Measurements from ENCODE around the gene METTL25B. TPM values are rescaled to one million over a fixed set of nuclear protein-coding genes. Genes with fewer than 3 reads are reported as not detected.

Gene METTL25B
- total and polyA plus RNA-seq, 7 experiments from 2014 or later: 4.4 to 29.8 (median 29.0) TPM

GRCh38 chr1:156721131-156721530 lies 7.1 kb upstream of the METTL25B start:
- no peak for DNase-seq
- Histone ChIP-seq H3K4me3 (ENCODE audit: low read length) (no peak overlapping the region), H3K4me1 (ENCODE audit: control insufficient read depth in 2 of 2, insufficient read depth in 2 of 2, low read length in 2 of 2) (peaks cover 17 to 19% of the 10 kb centered on the region in 2 donors), H3K36me3 (ENCODE audit: control insufficient read depth in 2 of 3, insufficient read depth in 3 of 3, low read length in 3 of 3) (peaks cover 16 to 50% (median 18%) of the 10 kb centered on the region in 3 experiments), H3K27me3 (ENCODE audit: control insufficient read depth in 2 of 2, insufficient read depth in 2 of 2, low read length in 2 of 2) (no peaks in the 10 kb centered on the region), H3K27ac (ENCODE audit: low read depth, low read length) (no peak overlapping the region), H3K9me3 (ENCODE audit: control insufficient read depth in 2 of 3, low read length in 3 of 3) (no peaks in the 10 kb centered on the region)
- Mint-ChIP-seq H3K36me3 (peaks cover 10 to 32% (median 15%) of the 10 kb centered on the region in 5 donors), H3K4me3 (peak overlapping the region in 1 of 10 donors; percentile 9), H3K9me3 (no peaks in the 10 kb centered on the region), H3K4me1 (peaks cover 9 to 26% (median 14%) of the 10 kb centered on the region in 7 donors), H3K27ac (peak overlapping the region in 1 of 9 donors; percentile 46), H3K27me3 (no peaks in the 10 kb centered on the region)
- intact Hi-C loops (cut with micrococcal nuclease): loop anchor here in 1 of 2 donors (10.0 kb wide), 2 partner anchors 216 to 386 kb away; partner anchors contain the start of genes CCT3, MEF2D and TSACC
- CTCF ChIA-PET: interaction anchor here (1.0 to 3.4 kb wide), 2 partner anchors 31 to 62 kb away, joined by 3 to 29 read pairs; no protein-coding TSS in a partner anchor
- no peak for ATAC-seq
- POLR2A ChIA-PET: no interaction called here

- intact Hi-C loops (cut with micrococcal nuclease): loop anchor here in 1 of 2 donors (10.0 kb wide), 2 partner anchors 217 to 387 kb away; partner anchors contain the start of genes CCT3, MEF2D and TSACC
- POLR2A ChIA-PET: no interaction called here
- no peaks in the 10 kb centered on the region for H3K27me3 Mint-ChIP-seq
- H3K9me3 Mint-ChIP-seq: no peaks in the 10 kb centered on the region
- Histone ChIP-seq H3K4me1 (ENCODE audit: control insufficient read depth in 2 of 2, insufficient read depth in 2 of 2, low read length in 2 of 2) (peaks cover 21 to 23% of the 10 kb centered on the region in 2 donors), H3K9me3 (ENCODE audit: control insufficient read depth in 2 of 3, low read length in 3 of 3) (no peaks in the 10 kb centered on the region), H3K4me3 (ENCODE audit: low read length) (no peak overlapping the region), H3K27ac (ENCODE audit: low read depth, low read length) (no peak overlapping the region), H3K36me3 (ENCODE audit: control insufficient read depth in 2 of 3, insufficient read depth in 3 of 3, low read length in 3 of 3) (peaks cover 16 to 50% (median 18%) of the 10 kb centered on the region in 3 experiments), H3K27me3 (ENCODE audit: control insufficient read depth in 2 of 2, insufficient read depth in 2 of 2, low read length in 2 of 2) (no peaks in the 10 kb centered on the region)
- DNase-seq (no peak), ATAC-seq (no peak)
- peaks cover 9 to 26% (median 14%) of the 10 kb centered on the region in 7 donors for H3K4me1 Mint-ChIP-seq
- H3K27ac Mint-ChIP-seq: peak overlapping the region in 1 of 9 donors; percentile 46
- CTCF ChIA-PET: interaction anchor here (1.0 to 3.4 kb wide), 2 partner anchors 32 to 63 kb away, joined by 3 to 29 read pairs; no protein-coding TSS in a partner anchor
- H3K4me3 Mint-ChIP-seq: peak overlapping the region in 1 of 10 donors; percentile 9
- H3K36me3 Mint-ChIP-seq: peaks cover 10 to 32% (median 15%) of the 10 kb centered on the region in 5 donors
Observed at GRCh38 chr1:156721535-156721934, 6.7 kb upstream of the METTL25B start.

- no peaks in the 10 kb centered on the region for H3K9me3 Mint-ChIP-seq
- no peak overlapping the region for H3K4me3 Mint-ChIP-seq
- ChIA-PET POLR2A (interaction anchor here (0.8 to 6.0 kb wide), 9 partner anchors 15 to 43 kb away, joined by 3 to 77 read pairs (median 21); partner anchors contain the start of genes HDGF, MRPL24 and PRCC), CTCF (interaction anchor here (0.8 to 6.9 kb wide), 38 partner anchors 10 to 244 kb away, joined by 3 to 234 read pairs (median 4); partner anchors contain the start of genes CRABP2, HDGF, INSRR and MRPL24)
- ATAC-seq (peak; percentile 47), DNase-seq (peak; percentile 65 to 84 (median 74))
- intact Hi-C loops (cut with micrococcal nuclease): loop anchor here (1.0 to 10.0 kb wide), 12 partner anchors 19 to 391 kb away; partner anchors contain the start of genes NTRK1 (in 2 of the 2), CCT3 (in 1 of the 2), MEF2D (in 1 of the 2) and TSACC (in 1 of the 2)
- no peaks in the 10 kb centered on the region for H3K9me3 ChIP-seq (ENCODE audit: control insufficient read depth in 2 of 3, low read length in 3 of 3)
- no peaks in the 10 kb centered on the region for H3K27me3 ChIP-seq (ENCODE audit: control insufficient read depth in 2 of 2, insufficient read depth in 2 of 2, low read length in 2 of 2)
- H3K4me1 Mint-ChIP-seq: peaks cover 18 to 43% (median 24%) of the 10 kb centered on the region in 7 donors
- H3K4me3 ChIP-seq (ENCODE audit: low read length): peak overlapping the region; percentile 97
- no peaks in the 10 kb centered on the region for H3K27me3 Mint-ChIP-seq
- H3K36me3 ChIP-seq (ENCODE audit: control insufficient read depth in 2 of 3, insufficient read depth in 3 of 3, low read length in 3 of 3): peaks cover 16 to 45% (median 18%) of the 10 kb centered on the region in 3 experiments
- H3K4me1 ChIP-seq (ENCODE audit: control insufficient read depth in 2 of 2, insufficient read depth in 2 of 2, low read length in 2 of 2): peaks cover 38 to 40% of the 10 kb centered on the region in 2 donors
- H3K27ac Mint-ChIP-seq: no peak overlapping the region
- H3K27ac ChIP-seq (ENCODE audit: low read depth, low read length): peak overlapping the region; percentile 95
- H3K36me3 Mint-ChIP-seq: peaks cover 10 to 26% (median 15%) of the 10 kb centered on the region in 5 donors
Observed at GRCh38 chr1:156725683-156726280, 2.5 kb upstream of the METTL25B start.

GRCh38 chr1:156726549-156727226 lies 1.6 kb upstream of the METTL25B start:
- Mint-ChIP-seq H3K27ac (peak overlapping the region in 1 of 9 donors; percentile 98), H3K36me3 (peaks cover 10 to 22% (median 15%) of the 10 kb centered on the region in 5 donors), H3K9me3 (no peaks in the 10 kb centered on the region), H3K4me1 (peaks cover 20 to 44% (median 27%) of the 10 kb centered on the region in 7 donors), H3K27me3 (no peaks in the 10 kb centered on the region), H3K4me3 (no peak overlapping the region)
- H3K27ac ChIP-seq (ENCODE audit: low read depth, low read length): peak overlapping the region; percentile 95
- H3K36me3 ChIP-seq (ENCODE audit: control insufficient read depth in 2 of 3, insufficient read depth in 3 of 3, low read length in 3 of 3): peaks cover 13 to 36% (median 16%) of the 10 kb centered on the region in 3 experiments
- no peaks in the 10 kb centered on the region for H3K27me3 ChIP-seq (ENCODE audit: control insufficient read depth in 2 of 2, insufficient read depth in 2 of 2, low read length in 2 of 2)
- peaks cover 38 to 40% of the 10 kb centered on the region in 2 donors for H3K4me1 ChIP-seq (ENCODE audit: control insufficient read depth in 2 of 2, insufficient read depth in 2 of 2, low read length in 2 of 2)
- no peak for ATAC-seq
- peak in 6 of 9 donors; percentile 34 to 55 (median 46) for DNase-seq
- intact Hi-C loops (cut with micrococcal nuclease): loop anchor here (1.0 to 10.0 kb wide), 10 partner anchors 20 to 392 kb away; partner anchors contain the start of genes NTRK1 (in 2 of the 2), CCT3 (in 1 of the 2), MEF2D (in 1 of the 2) and TSACC (in 1 of the 2)
- ChIA-PET POLR2A (interaction anchor here (0.8 to 6.0 kb wide), 13 partner anchors 14 to 131 kb away, joined by 3 to 77 read pairs (median 8); partner anchors contain the start of genes HDGF, MRPL24 and PRCC), CTCF (interaction anchor here (0.7 to 6.9 kb wide), 37 partner anchors 10 to 243 kb away, joined by 3 to 234 read pairs (median 4); partner anchors contain the start of genes CRABP2, HDGF, INSRR and MRPL24)
- peak overlapping the region; percentile 97 for H3K4me3 ChIP-seq (ENCODE audit: low read length)
- H3K9me3 ChIP-seq (ENCODE audit: control insufficient read depth in 2 of 3, low read length in 3 of 3): no peaks in the 10 kb centered on the region

DNA sequence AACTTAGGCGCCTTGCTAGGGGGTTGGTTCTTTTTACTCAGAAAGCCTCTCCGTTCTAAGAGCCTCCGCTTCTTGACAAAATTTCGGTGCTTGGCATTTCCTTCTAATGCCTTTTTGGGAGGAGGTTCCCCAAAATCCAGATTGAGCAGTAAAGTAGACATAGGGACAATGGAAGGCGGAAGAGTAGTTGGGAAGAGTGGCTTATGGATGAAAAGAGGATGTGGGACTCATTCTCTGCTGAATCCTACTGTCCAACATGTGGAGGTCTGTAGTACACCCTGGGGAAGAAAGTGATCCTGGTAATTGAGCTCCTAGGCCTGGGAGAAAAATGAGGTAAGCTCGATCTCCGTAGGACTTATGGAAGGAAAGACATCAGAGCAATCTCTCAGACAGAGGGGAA lies 777 bp upstream of the METTL25B start:
- POLR2A ChIA-PET: interaction anchor here (0.8 to 6.0 kb wide), 12 partner anchors 13 to 131 kb away, joined by 3 to 77 read pairs (median 13); partner anchors contain the start of genes HDGF, MRPL24 and PRCC

More for the DNA sequence above, 777 bp upstream of the METTL25B start:
- DNase-seq (no peak), ATAC-seq (no peak)
- no peaks in the 10 kb centered on the region for H3K9me3 Mint-ChIP-seq
- Histone ChIP-seq H3K4me1 (ENCODE audit: control insufficient read depth in 2 of 2, insufficient read depth in 2 of 2, low read length in 2 of 2) (peaks cover 38 to 40% of the 10 kb centered on the region in 2 donors), H3K36me3 (ENCODE audit: control insufficient read depth in 2 of 3, insufficient read depth in 3 of 3, low read length in 3 of 3) (peaks cover 12 to 34% (median 16%) of the 10 kb centered on the region in 3 experiments), H3K27ac (ENCODE audit: low read depth, low read length) (peak overlapping the region; percentile 95), H3K27me3 (ENCODE audit: control insufficient read depth in 2 of 2, insufficient read depth in 2 of 2, low read length in 2 of 2) (no peaks in the 10 kb centered on the region), H3K4me3 (ENCODE audit: low read length) (peak overlapping the region; percentile 97), H3K9me3 (ENCODE audit: control insufficient read depth in 2 of 3, low read length in 3 of 3) (no peaks in the 10 kb centered on the region)
- H3K4me3 Mint-ChIP-seq: no peak overlapping the region
- no peaks in the 10 kb centered on the region for H3K27me3 Mint-ChIP-seq
- peaks cover 20 to 42% (median 27%) of the 10 kb centered on the region in 7 donors for H3K4me1 Mint-ChIP-seq
- intact Hi-C loops (cut with micrococcal nuclease): loop anchor here in 1 of 2 donors (2.0 to 10.0 kb wide), 5 partner anchors 21 to 393 kb away; partner anchors contain the start of genes CCT3, MEF2D and TSACC
- H3K36me3 Mint-ChIP-seq: peaks cover 10 to 20% (median 15%) of the 10 kb centered on the region in 5 donors
- CTCF ChIA-PET: interaction anchor here (0.6 to 6.9 kb wide), 16 partner anchors 8 to 237 kb away, joined by 3 to 234 read pairs (median 8); partner anchors contain the start of genes CRABP2, HDGF, INSRR and MRPL24
- peak overlapping the region in 4 of 9 donors; percentile 94 to 99 (median 98) for H3K27ac Mint-ChIP-seq

Measured in naive thymus-derived CD4-positive, alpha-beta T cell (primary cell).